Testis (tissue), 2 donors: ENCODE results near the gene GTF2H2.
"Not testable (repeated sequence)": the region's sequence is repeated elsewhere in the genome, so short reads cannot be mapped to it uniquely, and the experiment has no call there.

Experiments used
- POLR2A ChIP-seq: fragments of 450-650 bp; IDR thresholded peaks from one replicate; pipeline ENCODE4 v1.6.1; 2017; ENCODE audit warnings: antibody characterized with exemption, mild to moderate bottlenecking, moderate library complexity
- TF ChIP-seq, protein P1 (sequence below), 3 experiments: fragments of 450-650 bp in 2 of 3; fragments of 200-600 bp in 1 of 3; sonication (generic) in 1 of 3; IDR thresholded peaks; one replicate each; pipeline ENCODE4 v1.5.1; 2016 to 2019; ENCODE audit warnings: antibody characterized with exemption in 3 of 3, mild to moderate bottlenecking in 2 of 3, moderate library complexity in 1 of 3

DNA sequence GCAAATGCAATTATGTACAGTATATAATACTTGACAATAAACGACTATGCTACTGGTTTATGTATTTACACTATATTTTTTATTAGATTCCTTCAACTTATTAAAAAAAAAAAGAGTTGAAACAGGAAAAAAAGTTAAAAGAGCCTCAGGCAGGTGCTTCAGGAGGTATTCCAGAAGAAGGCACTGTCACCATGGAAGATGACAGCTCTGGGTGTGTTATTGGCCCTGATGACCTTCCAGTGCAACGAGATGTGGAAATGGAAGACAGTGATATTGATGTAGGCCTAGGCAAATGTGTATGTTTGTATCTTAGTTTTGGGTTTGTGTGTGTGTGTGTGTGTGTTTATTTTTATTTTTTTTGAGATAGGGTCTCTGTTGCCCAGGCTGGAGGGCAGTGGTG, 22.3 kb upstream of the GTF2H2 start:
- TF ChIP-seq POLR2A = not testable (repeated sequence)
- TF ChIP-seq, protein P1, sequence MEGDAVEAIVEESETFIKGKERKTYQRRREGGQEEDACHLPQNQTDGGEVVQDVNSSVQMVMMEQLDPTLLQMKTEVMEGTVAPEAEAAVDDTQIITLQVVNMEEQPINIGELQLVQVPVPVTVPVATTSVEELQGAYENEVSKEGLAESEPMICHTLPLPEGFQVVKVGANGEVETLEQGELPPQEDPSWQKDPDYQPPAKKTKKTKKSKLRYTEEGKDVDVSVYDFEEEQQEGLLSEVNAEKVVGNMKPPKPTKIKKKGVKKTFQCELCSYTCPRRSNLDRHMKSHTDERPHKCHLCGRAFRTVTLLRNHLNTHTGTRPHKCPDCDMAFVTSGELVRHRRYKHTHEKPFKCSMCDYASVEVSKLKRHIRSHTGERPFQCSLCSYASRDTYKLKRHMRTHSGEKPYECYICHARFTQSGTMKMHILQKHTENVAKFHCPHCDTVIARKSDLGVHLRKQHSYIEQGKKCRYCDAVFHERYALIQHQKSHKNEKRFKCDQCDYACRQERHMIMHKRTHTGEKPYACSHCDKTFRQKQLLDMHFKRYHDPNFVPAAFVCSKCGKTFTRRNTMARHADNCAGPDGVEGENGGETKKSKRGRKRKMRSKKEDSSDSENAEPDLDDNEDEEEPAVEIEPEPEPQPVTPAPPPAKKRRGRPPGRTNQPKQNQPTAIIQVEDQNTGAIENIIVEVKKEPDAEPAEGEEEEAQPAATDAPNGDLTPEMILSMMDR (IDR thresholded peaks at IDR 0.05) = not testable (repeated sequence)
